Breast epithelium (tissue), 3 donors: ENCODE data around the gene BCL2A1.

Experiments
- POLR2AphosphoS5 ChIP-seq, 3 donors: sonication (generic); formaldehyde crosslinking; IDR thresholded peaks; one replicate each; pipeline ENCODE4 v1.6.1; 2017; ENCODE audit warnings: antibody characterized with exemption in 3 of 3
- TF ChIP-seq, protein P1 (sequence below), 3 donors: fragments of 450-650 bp; IDR thresholded peaks; one replicate each; pipeline ENCODE4 v1.5.1; 2016 to 2017; ENCODE audit warnings: antibody characterized with exemption in 3 of 3, mild to moderate bottlenecking in 3 of 3, moderate library complexity in 3 of 3

DNA sequence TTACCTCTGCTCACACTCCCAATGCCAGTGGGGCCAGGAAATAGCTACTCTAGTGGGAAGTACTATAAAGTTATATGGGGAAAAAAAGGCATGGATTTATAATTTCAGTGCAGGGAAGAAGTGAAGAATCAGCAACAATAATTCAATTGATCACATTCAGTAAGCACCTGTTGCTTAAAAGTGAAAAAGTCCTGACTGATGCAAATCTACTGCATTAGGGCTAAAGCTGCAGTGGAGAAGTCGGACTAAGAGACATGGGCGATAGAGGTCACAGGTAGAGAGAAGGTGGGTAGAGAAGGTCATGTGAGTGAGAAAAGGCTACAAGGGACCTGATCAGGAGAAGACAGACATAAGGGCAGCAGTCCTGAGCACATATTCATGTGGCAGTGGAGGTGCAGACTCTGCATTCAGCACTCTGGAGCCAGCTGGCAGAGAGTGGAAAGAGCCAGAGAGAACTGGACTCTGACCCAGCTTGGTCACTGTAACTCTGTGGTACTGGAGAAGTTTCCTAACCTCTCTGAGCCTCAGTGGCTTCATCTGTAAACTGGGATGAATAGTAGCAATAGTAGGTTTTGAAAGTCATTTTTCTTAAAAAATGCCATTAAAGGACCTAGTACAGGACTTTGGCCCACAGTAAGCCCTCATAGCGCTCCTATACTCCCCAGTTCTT lies 17.6 kb upstream of the BCL2A1 start:
- TF ChIP-seq POLR2AphosphoS5 (IDR thresholded peaks at IDR 0.05), result no peak
- TF ChIP-seq, protein P1, sequence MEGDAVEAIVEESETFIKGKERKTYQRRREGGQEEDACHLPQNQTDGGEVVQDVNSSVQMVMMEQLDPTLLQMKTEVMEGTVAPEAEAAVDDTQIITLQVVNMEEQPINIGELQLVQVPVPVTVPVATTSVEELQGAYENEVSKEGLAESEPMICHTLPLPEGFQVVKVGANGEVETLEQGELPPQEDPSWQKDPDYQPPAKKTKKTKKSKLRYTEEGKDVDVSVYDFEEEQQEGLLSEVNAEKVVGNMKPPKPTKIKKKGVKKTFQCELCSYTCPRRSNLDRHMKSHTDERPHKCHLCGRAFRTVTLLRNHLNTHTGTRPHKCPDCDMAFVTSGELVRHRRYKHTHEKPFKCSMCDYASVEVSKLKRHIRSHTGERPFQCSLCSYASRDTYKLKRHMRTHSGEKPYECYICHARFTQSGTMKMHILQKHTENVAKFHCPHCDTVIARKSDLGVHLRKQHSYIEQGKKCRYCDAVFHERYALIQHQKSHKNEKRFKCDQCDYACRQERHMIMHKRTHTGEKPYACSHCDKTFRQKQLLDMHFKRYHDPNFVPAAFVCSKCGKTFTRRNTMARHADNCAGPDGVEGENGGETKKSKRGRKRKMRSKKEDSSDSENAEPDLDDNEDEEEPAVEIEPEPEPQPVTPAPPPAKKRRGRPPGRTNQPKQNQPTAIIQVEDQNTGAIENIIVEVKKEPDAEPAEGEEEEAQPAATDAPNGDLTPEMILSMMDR (IDR thresholded peaks at IDR 0.05), result no peak
